Tibial nerve (tissue), 4 donors: ENCODE results near the gene TSHZ1. TPM values are rescaled to one million over a fixed set of nuclear protein-coding genes. Genes with fewer than 3 reads are reported as not detected.

ENCODE experiments used
- DNase-seq, 2 donors: peaks; one replicate each; pipeline ENCODE4 v3.0.0-alpha.2; 2019; ENCODE audit warnings: low spot score in 2 of 2
- H3K27ac ChIP-seq, 4 donors: fragments of 200-600 bp; sonication (generic) in 3 of 4; one replicate each; pipeline ENCODE4 v1.5.1; 2017 to 2019; ENCODE audit warnings: mild to moderate bottlenecking in 1 of 4
- H3K27me3 ChIP-seq, 2 donors: fragments of 200-600 bp; sonication (generic) in 1 of 2; one replicate each; pipeline versions ENCODE4 v1.5.1 to v1.6.0; 2017 to 2019
- H3K36me3 ChIP-seq, 3 donors: fragments of 200-600 bp; sonication (generic); one replicate each; pipeline ENCODE4 v1.5.1; 2018 to 2019
- H3K4me1 ChIP-seq, 4 donors: fragments of 200-600 bp; sonication (generic) in 3 of 4; one replicate each; pipeline ENCODE4 v1.5.1; 2017 to 2019
- H3K4me3 ChIP-seq, 4 donors: fragments of 200-600 bp; sonication (generic) in 3 of 4; one replicate each; pipeline ENCODE4 v1.5.1; 2017 to 2019; ENCODE audit warnings: mild to moderate bottlenecking in 1 of 4, moderate library complexity in 1 of 4
- H3K9me3 ChIP-seq, 4 donors: fragments of 200-600 bp; sonication (generic) in 3 of 4; one replicate each; pipeline ENCODE4 v1.5.1; 2017 to 2019
- EP300 ChIP-seq, 2 donors: sonication (generic); formaldehyde crosslinking; IDR thresholded peaks; one replicate each; pipeline ENCODE4 v1.6.1; 2017; ENCODE audit warnings: antibody characterized with exemption in 2 of 2, mild to moderate bottlenecking in 1 of 2
- POLR2A ChIP-seq, 2 donors: fragments of 450-650 bp; IDR thresholded peaks; one replicate each; pipeline ENCODE4 v1.6.1; 2017; ENCODE audit warnings: antibody characterized with exemption in 2 of 2, mild to moderate bottlenecking in 2 of 2, moderate library complexity in 2 of 2
- WGBS, 2 donors: methylation state at CpG; one replicate each; pipeline ENCODE4 v1.1.5; 2018; 5-methylcytosine and 5-hydroxymethylcytosine counted together
- total RNA-seq, 4 donors: library from RNA; depleted of rRNA; stranded (reverse); fragments of >200 nt; gene quantifications; one replicate each; pipeline ENCODE4 v1.1.0, GENCODE V29; 2016
- TF ChIP-seq, protein P1 (sequence below), 5 experiments: fragments of 200-600 bp in 3 of 5; fragments of 450-650 bp in 2 of 5; sonication (generic) in 3 of 5; IDR thresholded peaks; one replicate each; pipeline ENCODE4 v1.5.1; 2016 to 2019; ENCODE audit warnings: antibody characterized with exemption in 5 of 5, mild to moderate bottlenecking in 3 of 5, moderate library complexity in 2 of 5

The TSHZ1 gene
- total RNA-seq, 4 donors from 2014 or later, result 15.6 to 23.7 (median 18.3) TPM

- Histone ChIP-seq H3K4me3 (no peak overlapping the region), H3K27ac (no peak overlapping the region), H3K27me3 (no peaks in the 10 kb centered on the region), H3K9me3 (no peaks in the 10 kb centered on the region), H3K36me3 (peaks cover 0 to 14% (median 0%) of the 10 kb centered on the region in 3 donors), H3K4me1 (peaks cover 0 to 7% (median 0%) of the 10 kb centered on the region in 4 donors)
- no peak for DNase-seq
- TF ChIP-seq POLR2A (IDR thresholded peaks at IDR 0.05), result no peak
- TF ChIP-seq EP300 (IDR thresholded peaks at IDR 0.05), result no peak
- TF ChIP-seq, protein P1, sequence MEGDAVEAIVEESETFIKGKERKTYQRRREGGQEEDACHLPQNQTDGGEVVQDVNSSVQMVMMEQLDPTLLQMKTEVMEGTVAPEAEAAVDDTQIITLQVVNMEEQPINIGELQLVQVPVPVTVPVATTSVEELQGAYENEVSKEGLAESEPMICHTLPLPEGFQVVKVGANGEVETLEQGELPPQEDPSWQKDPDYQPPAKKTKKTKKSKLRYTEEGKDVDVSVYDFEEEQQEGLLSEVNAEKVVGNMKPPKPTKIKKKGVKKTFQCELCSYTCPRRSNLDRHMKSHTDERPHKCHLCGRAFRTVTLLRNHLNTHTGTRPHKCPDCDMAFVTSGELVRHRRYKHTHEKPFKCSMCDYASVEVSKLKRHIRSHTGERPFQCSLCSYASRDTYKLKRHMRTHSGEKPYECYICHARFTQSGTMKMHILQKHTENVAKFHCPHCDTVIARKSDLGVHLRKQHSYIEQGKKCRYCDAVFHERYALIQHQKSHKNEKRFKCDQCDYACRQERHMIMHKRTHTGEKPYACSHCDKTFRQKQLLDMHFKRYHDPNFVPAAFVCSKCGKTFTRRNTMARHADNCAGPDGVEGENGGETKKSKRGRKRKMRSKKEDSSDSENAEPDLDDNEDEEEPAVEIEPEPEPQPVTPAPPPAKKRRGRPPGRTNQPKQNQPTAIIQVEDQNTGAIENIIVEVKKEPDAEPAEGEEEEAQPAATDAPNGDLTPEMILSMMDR (IDR thresholded peaks at IDR 0.05), result no peak
- WGBS, 2 donors, result 85 to 92% methylated on average over 10 of the region's 10 CpGs
These were observed 28.2 kb downstream of the TSHZ1 start for GRCh38 chr18:75238786-75239185.

GRCh38 chr18:75240433-75240832 lies 29.8 kb downstream of the TSHZ1 start:
- 94 to 96% methylated on average over 10 of the region's 10 CpGs for WGBS, 2 donors
- H3K36me3 ChIP-seq, result peaks cover 0 to 9% (median 0%) of the 10 kb centered on the region in 3 donors
- H3K4me3 ChIP-seq, result no peak overlapping the region
- no peaks in the 10 kb centered on the region for H3K9me3 ChIP-seq
- TF ChIP-seq, protein P1 (IDR thresholded peaks at IDR 0.05), result no peak
- TF ChIP-seq EP300 (IDR thresholded peaks at IDR 0.05) (no peak), POLR2A (IDR thresholded peaks at IDR 0.05) (no peak)
- H3K27me3 ChIP-seq, result no peaks in the 10 kb centered on the region
- peaks cover 0 to 18% (median 4%) of the 10 kb centered on the region in 4 donors for H3K4me1 ChIP-seq
- DNase-seq, result no peak
- no peak overlapping the region for H3K27ac ChIP-seq

- Histone ChIP-seq H3K4me1 (peaks cover 0 to 30% (median 8%) of the 10 kb centered on the region in 4 donors), H3K36me3 (peaks cover 0 to 6% (median 0%) of the 10 kb centered on the region in 3 donors), H3K27ac (no peak overlapping the region), H3K9me3 (no peaks in the 10 kb centered on the region), H3K4me3 (no peak overlapping the region), H3K27me3 (no peaks in the 10 kb centered on the region)
- WGBS, 2 donors, result 95% methylated on average over 1 of the region's 1 CpG
- no peak for DNase-seq
- TF ChIP-seq, protein P1 (IDR thresholded peaks at IDR 0.05), result no peak
- TF ChIP-seq EP300 (IDR thresholded peaks at IDR 0.05) (no peak), POLR2A (IDR thresholded peaks at IDR 0.05) (no peak)
These were observed 31.1 kb downstream of the TSHZ1 start for GRCh38 chr18:75241705-75242104.

DNA sequence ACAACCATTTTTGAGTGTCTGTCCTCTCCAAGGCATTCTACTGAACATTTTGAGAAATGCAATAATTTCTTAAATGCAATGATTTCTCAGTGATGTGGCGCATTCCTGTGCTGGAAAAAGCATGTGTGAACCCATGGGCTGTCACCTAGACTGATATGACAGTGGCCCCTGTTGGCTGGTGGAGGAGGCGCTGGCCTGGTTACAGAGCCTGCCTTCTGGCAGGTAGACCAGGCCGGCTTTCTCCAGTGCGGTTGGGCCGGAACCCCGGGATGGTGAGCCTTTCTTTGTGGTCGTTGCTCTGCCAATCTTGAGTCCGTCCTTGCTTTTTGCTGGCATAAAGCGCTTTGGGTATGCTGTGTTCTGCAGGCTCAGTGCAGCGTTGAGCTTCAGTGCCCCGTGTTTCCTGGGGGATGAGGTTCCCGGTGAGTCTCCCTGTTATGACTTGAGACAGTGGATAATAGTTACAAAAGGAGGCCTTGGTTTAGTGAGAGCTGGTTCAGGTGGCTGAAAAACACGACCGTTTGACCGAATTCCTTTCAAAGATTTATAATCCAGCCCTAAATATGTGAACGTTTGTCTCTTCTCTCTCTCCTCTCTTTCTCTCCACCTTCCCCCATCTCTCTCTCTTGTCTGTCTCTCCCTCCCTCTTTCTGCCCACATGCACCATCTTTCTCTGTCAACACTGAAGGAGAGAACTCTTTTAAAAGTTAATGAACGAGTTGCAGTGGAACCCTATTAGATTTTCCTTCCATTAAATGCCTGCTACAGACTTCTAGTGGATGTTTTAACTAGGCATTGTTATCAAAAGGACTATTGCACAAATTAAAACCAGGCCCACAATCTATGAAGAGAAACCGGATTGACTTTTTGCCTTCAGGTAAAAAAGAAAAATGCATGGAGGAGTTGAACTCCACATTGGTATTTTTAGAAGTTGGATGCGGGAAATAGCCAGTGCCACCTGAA lies 34.0 kb downstream of the TSHZ1 start:
- H3K4me1 ChIP-seq, result peaks cover 0 to 47% (median 13%) of the 10 kb centered on the region in 4 donors
- no peak overlapping the region for H3K4me3 ChIP-seq

More for the DNA sequence above, 34.0 kb downstream of the TSHZ1 start:
- H3K27me3 ChIP-seq, result no peaks in the 10 kb centered on the region
- 81 to 82% methylated on average over 16 to 19 of the region's 19 CpGs for WGBS, 2 donors
- TF ChIP-seq EP300 (IDR thresholded peaks at IDR 0.05) (no peak), POLR2A (IDR thresholded peaks at IDR 0.05) (no peak)
- TF ChIP-seq, protein P1 (IDR thresholded peaks at IDR 0.05), result no peak
- H3K36me3 ChIP-seq, result peaks cover 0 to 6% (median 0%) of the 10 kb centered on the region in 3 donors
- no peaks in the 10 kb centered on the region for H3K9me3 ChIP-seq
- no peak overlapping the region for H3K27ac ChIP-seq
- no peak for DNase-seq
